Fibroblast of pulmonary artery (primary cell): ENCODE measurements around the gene EGFL6.

Experiments
- DNase-seq: peaks from one replicate; pipeline ENCODE4 v3.0.0-alpha.2; 2010; ENCODE audit warnings: low read depth
- H3K4me3 ChIP-seq: replicated peaks from 2 replicates; pipeline ENCODE4 v1.5.1; 2011; ENCODE audit warnings: low read depth, mild to moderate bottlenecking, control low read depth, low read length, moderate library complexity
- TF ChIP-seq, protein P1 (sequence below): IDR thresholded peaks from 2 replicates; pipeline ENCODE4 v1.5.1; 2011; ENCODE audit warnings: mild to moderate bottlenecking, control low read depth, low read length, inconsistent platforms; ENCODE audit errors: missing control alignments

The EGFL6 gene

DNA sequence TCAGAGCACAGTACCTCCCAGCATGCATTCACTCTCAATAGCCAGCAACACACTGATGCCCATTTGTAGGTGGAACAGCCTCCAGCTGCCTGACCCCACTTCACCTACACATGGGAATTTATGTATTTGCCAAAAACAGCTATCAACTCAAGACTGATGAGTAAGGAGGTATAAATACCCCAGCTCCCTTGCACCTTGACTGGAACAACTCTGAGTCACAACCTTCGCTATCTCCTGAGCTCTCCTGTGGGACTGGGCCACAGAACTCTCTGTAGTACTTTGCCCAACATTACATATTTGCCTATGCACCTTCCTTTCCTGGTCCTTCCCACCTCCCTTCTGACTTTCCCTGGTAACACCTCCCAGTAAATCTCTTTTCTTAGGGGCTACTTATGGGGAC is 16.5 kb upstream of the EGFL6 start:
- TF ChIP-seq, protein P1, sequence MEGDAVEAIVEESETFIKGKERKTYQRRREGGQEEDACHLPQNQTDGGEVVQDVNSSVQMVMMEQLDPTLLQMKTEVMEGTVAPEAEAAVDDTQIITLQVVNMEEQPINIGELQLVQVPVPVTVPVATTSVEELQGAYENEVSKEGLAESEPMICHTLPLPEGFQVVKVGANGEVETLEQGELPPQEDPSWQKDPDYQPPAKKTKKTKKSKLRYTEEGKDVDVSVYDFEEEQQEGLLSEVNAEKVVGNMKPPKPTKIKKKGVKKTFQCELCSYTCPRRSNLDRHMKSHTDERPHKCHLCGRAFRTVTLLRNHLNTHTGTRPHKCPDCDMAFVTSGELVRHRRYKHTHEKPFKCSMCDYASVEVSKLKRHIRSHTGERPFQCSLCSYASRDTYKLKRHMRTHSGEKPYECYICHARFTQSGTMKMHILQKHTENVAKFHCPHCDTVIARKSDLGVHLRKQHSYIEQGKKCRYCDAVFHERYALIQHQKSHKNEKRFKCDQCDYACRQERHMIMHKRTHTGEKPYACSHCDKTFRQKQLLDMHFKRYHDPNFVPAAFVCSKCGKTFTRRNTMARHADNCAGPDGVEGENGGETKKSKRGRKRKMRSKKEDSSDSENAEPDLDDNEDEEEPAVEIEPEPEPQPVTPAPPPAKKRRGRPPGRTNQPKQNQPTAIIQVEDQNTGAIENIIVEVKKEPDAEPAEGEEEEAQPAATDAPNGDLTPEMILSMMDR = no peak

DNA sequence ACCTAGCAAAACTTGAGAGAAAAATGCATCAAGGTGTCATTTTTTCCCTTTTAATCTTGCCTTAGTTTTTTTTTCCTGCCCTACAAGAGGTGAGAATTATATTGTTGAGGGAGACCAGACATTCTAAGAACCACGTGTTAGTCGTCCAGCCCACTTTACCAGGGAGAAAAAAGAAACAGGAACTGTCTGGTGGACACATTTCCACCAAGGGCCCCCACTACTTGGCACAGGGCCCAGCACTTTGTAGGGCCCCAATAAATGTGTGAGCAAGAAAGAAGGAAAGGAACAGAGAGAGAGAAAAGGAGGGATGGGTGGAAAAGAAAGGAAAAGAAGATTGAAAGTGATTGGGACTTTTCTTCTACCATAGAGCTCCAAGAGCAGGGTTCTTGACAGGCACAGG is 3.9 kb upstream of the EGFL6 start:
- TF ChIP-seq, protein P1 = no peak
- no peak for DNase-seq
- no peak overlapping the region for H3K4me3 ChIP-seq

More for the DNA sequence above, 16.5 kb upstream of the EGFL6 start:
- no peak overlapping the region for H3K4me3 ChIP-seq
- DNase-seq = no peak

DNA sequence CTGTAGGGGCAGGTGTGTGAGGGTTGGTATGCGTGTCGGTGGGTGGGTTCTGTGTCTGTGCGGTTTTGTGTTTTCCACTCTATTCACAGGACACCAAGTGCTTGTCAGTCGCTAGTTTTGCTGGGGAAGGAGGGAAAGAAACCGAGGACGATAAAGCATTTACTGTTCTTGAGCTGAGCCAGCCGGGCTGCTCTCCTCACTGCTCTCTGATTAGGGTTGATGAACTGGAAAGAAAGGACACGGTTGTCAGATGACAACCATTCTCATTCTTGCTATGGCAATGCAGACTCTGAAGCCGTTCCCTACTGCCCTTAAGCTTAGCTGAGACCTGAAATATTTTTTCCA is 832 bp downstream of the EGFL6 start:
- H3K4me3 ChIP-seq = no peak overlapping the region
- TF ChIP-seq, protein P1 = no peak

DNA sequence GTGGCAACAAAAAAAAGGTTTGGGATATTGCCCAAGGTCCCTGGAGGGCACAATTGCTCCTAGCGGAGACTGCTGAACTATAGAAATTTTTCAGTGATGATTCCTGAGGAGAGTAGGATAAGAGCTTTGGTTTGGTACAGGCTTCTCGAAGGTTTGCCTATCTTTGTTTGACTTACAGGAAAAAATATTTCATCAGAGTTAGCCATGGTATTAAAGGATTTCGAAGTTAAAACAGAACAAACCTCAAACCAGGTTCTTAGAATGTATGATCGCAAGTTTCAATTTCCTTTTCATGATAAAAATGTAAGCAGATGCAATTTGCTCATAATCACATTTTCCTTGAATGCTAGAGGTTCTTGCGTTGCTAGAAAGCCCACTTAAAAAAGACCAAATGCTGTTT is 1.7 kb downstream of the EGFL6 start:
- TF ChIP-seq, protein P1 = no peak
- no peak overlapping the region for H3K4me3 ChIP-seq
- DNase-seq = no peak

More for the DNA sequence above, 832 bp downstream of the EGFL6 start:
- DNase-seq = no peak

DNA sequence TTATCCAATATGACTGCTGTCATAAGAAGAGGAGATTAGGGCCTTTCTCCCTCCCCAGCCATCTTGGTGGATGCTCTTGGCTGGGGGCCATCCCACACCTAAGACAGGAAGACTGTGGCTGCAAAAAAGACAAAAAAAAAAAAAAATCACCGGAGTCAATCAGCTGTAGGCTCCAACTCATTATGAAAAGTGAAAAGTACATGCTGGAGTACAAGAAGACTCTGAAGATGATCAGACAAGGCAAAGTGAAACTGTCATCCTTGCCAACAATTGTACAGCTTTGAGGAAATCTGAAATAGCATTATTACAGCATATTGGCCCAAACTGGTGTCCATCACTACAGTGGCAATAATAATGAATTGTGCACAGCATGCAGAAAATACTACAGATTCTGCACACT is 5.2 kb downstream of the EGFL6 start:
- H3K4me3 ChIP-seq = no peak overlapping the region
- no peak for DNase-seq
- TF ChIP-seq, protein P1 = no peak

DNA sequence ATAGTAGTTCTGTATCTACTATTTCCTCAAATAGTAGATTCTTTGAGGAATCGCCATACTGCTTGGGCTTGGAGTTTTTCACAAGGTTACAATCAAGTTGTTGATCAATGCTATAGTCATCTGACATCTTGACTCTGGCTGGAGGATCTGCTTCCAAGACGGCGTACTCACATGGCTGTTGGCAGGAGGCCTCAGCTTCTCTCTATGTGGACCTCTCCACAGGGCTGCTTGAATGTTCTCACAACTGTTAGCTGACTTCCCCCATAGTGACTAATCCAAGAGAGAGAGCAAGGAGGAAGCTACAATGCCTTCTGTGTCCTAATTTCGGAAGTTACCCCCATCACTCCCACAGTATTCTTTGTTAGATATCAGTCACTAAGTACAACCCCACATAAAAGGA is 10.3 kb downstream of the EGFL6 start:
- DNase-seq = no peak
- no peak overlapping the region for H3K4me3 ChIP-seq
- TF ChIP-seq, protein P1 = no peak

DNA sequence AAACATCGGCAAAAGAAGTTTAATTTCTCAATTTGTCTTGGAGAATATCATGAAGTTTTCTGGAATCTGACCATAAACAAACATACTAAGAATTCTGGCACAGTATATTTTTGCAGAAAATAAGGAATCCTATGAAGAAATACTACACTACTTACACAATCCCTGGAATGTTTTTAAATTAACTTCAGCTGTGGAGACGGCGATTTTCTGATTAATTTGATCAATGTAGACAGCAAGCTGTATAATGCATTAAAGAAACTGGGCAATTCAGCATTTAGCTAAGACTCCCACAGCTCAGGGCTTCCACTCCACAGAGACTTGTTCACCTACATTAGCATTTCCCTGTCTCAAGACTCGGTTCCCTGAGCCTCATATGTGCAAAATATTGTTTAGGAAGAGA is 12.2 kb downstream of the EGFL6 start:
- TF ChIP-seq, protein P1 = no peak
- peak; percentile 0 for DNase-seq
- no peak overlapping the region for H3K4me3 ChIP-seq
